NCI-H2171 (cell line): Measurements from ENCODE around the gene TDO2.

Experiments used
- DNase-seq: peaks from one replicate; lab custom pipeline; 2025; lab: John Stamatoyannopoulos, UW

Gene TDO2

DNA sequence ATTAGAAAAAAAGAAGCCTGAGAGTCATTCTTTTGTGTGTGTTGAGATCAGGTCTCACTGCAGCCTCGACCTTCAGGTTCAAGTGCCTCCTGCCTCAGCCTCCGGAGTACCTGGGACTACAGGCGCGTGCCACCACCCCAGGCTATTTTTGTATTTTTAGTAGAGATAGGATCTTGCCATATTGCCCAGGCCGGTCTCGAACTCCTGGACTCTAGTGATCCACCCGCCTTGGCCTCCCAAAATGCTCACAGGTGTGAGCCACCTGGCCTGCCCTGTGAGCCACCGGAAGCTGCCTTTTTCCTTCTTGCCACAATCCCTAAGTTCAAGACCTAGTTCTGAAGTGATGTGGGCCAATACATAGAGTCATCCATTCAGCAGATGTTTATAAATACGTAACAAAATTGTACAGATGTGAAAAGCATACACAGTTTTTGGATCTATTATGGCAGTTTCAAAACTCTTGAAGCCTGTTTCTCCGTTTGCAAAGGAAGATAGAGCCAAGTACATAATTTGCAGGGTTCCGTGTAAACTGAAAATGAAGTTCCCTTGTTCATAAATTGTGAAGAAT is 50.7 kb downstream of the TDO2 start:
- DNase-seq: no peak

DNA sequence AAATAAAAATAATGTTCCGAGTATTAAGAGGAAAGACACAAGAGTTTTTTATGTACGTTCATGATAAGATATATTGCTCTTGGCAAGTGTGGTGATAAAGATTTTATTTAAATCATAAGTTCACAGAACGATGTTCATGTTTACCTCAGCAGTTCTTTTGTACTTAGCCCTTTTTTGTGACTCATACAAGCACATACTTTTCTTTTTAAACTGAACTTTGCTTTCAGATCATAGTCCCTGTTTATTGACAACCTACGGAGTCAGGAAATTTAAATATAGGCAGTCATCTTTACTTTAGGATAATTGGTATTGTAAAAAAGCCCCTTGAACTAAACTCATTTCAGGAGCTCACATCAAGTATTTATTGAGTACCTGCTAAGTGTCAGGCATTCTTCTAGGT is 51.4 kb downstream of the TDO2 start:
- no peak for DNase-seq

DNA sequence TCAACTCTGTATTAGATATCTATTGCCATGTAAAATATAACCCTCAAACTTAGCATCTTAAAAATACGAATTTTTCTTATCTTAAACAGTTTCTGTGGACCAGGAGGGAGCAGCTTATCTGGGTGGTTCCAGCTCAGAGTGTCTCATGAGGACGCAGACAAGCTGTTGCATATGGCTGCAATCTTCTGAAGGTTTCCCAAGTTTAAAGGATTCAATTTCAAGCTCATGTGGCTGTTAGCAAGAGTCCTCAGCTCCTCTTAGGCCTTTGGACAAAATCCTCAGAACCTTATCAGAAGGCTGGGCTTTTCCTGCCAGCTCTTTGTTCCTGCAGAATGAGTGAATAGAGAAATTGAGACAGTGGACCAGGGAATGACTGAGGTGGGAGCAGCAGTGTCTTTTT is 53.0 kb downstream of the TDO2 start:
- no peak for DNase-seq

- DNase-seq: no peak
These were observed 55.9 kb downstream of the TDO2 start for GRCh38 chr4:155959417-155959816.

DNA sequence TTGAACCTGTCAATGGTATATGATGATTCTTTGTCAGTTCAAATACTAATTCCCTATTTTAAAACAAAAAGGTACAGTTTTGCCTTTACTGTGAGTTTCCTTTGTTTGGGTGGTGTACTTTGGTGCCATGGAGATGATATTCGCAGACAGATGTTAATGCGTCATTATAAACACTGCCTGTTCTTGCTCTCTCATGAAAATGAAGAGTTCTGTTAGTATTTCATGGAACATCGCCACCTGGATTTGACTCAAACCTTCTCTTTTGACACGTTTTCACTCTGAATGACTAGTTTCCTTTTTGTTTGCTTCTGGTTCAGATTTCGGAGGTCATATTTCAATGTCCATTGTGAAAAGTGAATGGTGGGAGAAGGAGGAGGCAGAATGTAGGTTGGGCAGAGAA is 57.0 kb downstream of the TDO2 start:
- DNase-seq: no peak

DNA sequence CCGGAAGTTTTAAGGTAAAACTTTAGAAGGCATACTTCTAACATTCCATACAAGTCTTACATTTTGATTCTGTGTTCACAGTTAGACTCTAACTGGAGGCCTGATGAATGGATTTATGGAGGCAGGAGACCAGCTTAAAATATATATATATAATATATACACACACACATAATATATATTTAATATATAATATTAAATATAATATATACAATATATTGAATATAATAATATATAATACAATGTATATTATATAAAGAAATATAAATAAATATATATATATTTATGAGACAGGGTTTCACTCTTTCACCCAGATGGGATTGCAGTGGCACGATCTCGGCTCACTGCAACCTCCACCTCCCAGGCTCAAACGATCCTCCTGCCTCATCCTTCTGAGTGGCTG is 58.1 kb downstream of the TDO2 start:
- no peak for DNase-seq

- DNase-seq: no peak
These were observed 59.3 kb downstream of the TDO2 start for GRCh38 chr4:155962767-155963166.

GRCh38 chr4:155964016-155964891 is 60.8 kb downstream of the TDO2 start:
- no peak for DNase-seq

- DNase-seq: no peak
These were observed 62.7 kb downstream of the TDO2 start for GRCh38 chr4:155966171-155966570.

GRCh38 chr4:155966731-155967395 is 63.4 kb downstream of the TDO2 start:
- DNase-seq: no peak
